ENCODE results near the gene ECE1. TPM values are rescaled to one million over a fixed set of nuclear protein-coding genes. Genes with fewer than 3 reads are reported as not detected.

ECE1 gene
- total and polyA plus RNA-seq, 2 of the 4 experiments (the other 2 are of a cell fraction), result 61.8 to 124 TPM

DNA sequence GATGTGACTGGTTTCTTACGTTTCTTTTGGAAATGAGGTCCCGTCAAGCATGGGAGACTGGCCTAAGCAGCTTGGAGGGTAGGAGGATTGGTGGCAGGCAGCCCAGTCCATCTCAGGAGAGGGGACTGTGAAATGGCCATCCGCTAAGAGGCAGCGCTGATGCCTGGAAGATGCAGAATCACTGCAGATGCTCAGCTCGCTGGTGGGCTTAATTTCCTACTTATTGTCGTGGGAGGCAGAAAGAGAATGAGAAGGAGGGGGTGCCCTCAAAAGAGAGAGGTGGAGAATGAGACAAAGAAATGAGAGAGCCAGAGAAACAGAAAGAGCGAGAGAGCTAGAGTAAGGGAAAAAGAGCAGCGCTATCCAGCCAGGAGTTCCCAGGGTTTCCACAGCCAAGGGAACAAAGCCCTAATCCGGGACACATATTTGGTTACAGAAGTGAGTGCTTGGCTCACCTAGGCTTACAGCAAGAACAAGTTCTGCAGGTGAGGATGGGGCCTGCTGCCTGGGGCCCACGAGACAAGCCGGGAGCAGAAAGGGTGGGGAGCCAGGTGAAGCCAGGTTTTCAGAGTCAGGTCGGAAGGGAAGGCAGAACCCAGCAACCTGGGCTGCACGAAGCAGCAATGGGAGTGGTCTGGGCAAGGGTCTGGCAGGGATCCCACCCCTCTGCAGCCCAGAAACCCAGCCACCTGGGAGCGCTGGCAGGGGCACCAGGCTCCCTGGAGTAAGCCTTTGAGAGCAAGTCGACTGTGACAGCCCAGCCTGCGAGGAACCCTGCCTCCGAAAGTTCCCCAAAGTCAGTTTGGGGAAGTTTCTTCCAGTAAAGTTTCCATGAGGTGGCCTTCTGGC lies 5.8 kb downstream of the ECE1 start:
- Histone ChIP-seq H3K14ac (replicated peaks; ENCODE audit: low read depth, low read length) (no peak overlapping the region; the same call in 1 of the 2 replicates), H3K4me2 (ENCODE audit: low read depth, low read length) (no peak overlapping the region), H3K9me1 (ENCODE audit: insufficient read depth, low read length) (peaks cover 19% of the 10 kb centered on the region), H2BK15ac (ENCODE audit: low read depth, low read length) (no peak overlapping the region), H4K91ac (ENCODE audit: insufficient read depth, low read depth, low read length) (no peak overlapping the region), H4K20me1 (ENCODE audit: insufficient read depth, low read length) (no peaks in the 10 kb centered on the region), H2AFZ (replicated peaks; ENCODE audit: low read length, poor library complexity) (no peak overlapping the region), H3K4ac (ENCODE audit: low read depth, low read length) (no peak overlapping the region), H2BK20ac (ENCODE audit: low read depth, low read length) (no peak overlapping the region), H3K27ac (ENCODE audit: insufficient read depth, low read length) (no peak overlapping the region), H4K5ac (ENCODE audit: low read depth, low read length) (no peak overlapping the region), H2AK5ac (ENCODE audit: low read depth, low read length) (no peak overlapping the region), H4K8ac (ENCODE audit: low read depth in 2 of 2, low read length in 2 of 2) (no peak overlapping the region), H2AK9ac (replicated peaks; ENCODE audit: low read depth, low read length, poor library complexity) (no peak overlapping the region), H3K4me1 (ENCODE audit: control insufficient read depth, insufficient read depth, low read length) (peaks cover 18% of the 10 kb centered on the region), H2BK5ac (ENCODE audit: low read depth, low read length, poor library complexity, severe bottlenecking) (no peak overlapping the region), H3K23ac (ENCODE audit: low read depth, low read length) (no peak overlapping the region), H2BK120ac (ENCODE audit: low read depth, low read length) (no peak overlapping the region), H3K27me3 (ENCODE audit: control insufficient read depth, insufficient read depth, low read length) (no peaks in the 10 kb centered on the region), H3K9ac (ENCODE audit: low read depth, low read length) (no peak overlapping the region), H3K18ac (ENCODE audit: low read depth, low read length) (no peak overlapping the region), H3K79me1 (ENCODE audit: low read depth in 1 of 2, low read length in 2 of 2) (peaks cover 20 to 68% of the 10 kb centered on the region in 2 experiments), H3K4me3 (ENCODE audit: insufficient read depth, low read depth, low read length) (no peak overlapping the region), H3K9me3 (ENCODE audit: control insufficient read depth, insufficient read depth, low read length) (no peaks in the 10 kb centered on the region), H3K56ac (ENCODE audit: extremely low read depth, insufficient read depth, low read length) (no peak overlapping the region), H3K36me3 (ENCODE audit: control insufficient read depth, insufficient read depth, low read length) (peaks cover 9% of the 10 kb centered on the region)
- intact Hi-C loops (cut with micrococcal nuclease), result no loop called here
- dilution Hi-C loops (cut with HindIII; ENCODE audit: low sequenced_read_pairs, unreplicated experiment), result no loop called here
- ChIA-PET CTCF (no interaction called here), POLR2A (ENCODE audit: unreplicated experiment) (interaction anchor here (0.6 kb wide), 1 partner anchor 74 kb away, joined by 5 read pairs; no protein-coding TSS in a partner anchor)
- no peak for ATAC-seq (ENCODE audit: low read depth)
- TF ChIP-seq SMC3 (IDR thresholded peaks at IDR 0.05; ENCODE audit: low read depth, low read length), result no peak
- TF ChIP-seq RCOR1 (IDR thresholded peaks at IDR 0.05; ENCODE audit: insufficient replicate concordance, low read length), result no peak
- no peak for TF ChIP-seq RAD21 (IDR thresholded peaks at IDR 0.05; ENCODE audit: low read length)
- no peak for TF ChIP-seq POLR2A (IDR thresholded peaks at IDR 0.05; ENCODE audit: low read depth, low read length)
- TF ChIP-seq RFX5 (IDR thresholded peaks at IDR 0.05; ENCODE audit: low read depth, low read length), result no peak
- TF ChIP-seq MAZ (IDR thresholded peaks at IDR 0.05; ENCODE audit: borderline replicate concordance, low read depth, low read length), result no peak
- TF ChIP-seq CHD1 (IDR thresholded peaks at IDR 0.05; ENCODE audit: low read depth, low read length), result no peak
- no peak for TF ChIP-seq MAFK (IDR thresholded peaks at IDR 0.05; ENCODE audit: low read depth, low read length)
- TF ChIP-seq NFE2L2 (IDR thresholded peaks at IDR 0.05; ENCODE audit: low read depth, low read length), result no peak
- no TSS peak for BruUV-seq (replicated peaks)
- in situ Hi-C loops (cut with MboI; ENCODE audit: low sequenced_read_pairs), result no loop called here
- DNase-seq, result no peak
- 70% methylated on average over 7 of the region's 17 CpGs; no CpG with 5 or more reads in 1 of the 2 experiments for WGBS, 2 experiments (ENCODE audit: extremely low coverage in 2 of 2, insufficient read length in 1 of 2)

Measured in IMR-90 (cell line).